Gastrocnemius medialis (tissue), 4 donors: Measurements from ENCODE around the gene DMRT3.

Experiments used
- POLR2A ChIP-seq, 2 donors: fragments of 450-650 bp; IDR thresholded peaks; one replicate each; pipeline ENCODE4 v1.6.1; 2017; ENCODE audit warnings: antibody characterized with exemption in 2 of 2, mild to moderate bottlenecking in 2 of 2, moderate library complexity in 2 of 2
- TF ChIP-seq, protein P1 (sequence below), 5 experiments: fragments of 450-650 bp in 3 of 5; fragments of 200-600 bp in 2 of 5; sonication (generic) in 2 of 5; IDR thresholded peaks in 4 of 5; conservative IDR thresholded peaks in 1 of 5; 1 replicate in 4 of 5; 2 replicates in 1 of 5; pipeline ENCODE4 v1.5.1; 2016 to 2019; ENCODE audit warnings: antibody characterized with exemption in 5 of 5, mild to moderate bottlenecking in 3 of 5, moderate library complexity in 3 of 5

DNA sequence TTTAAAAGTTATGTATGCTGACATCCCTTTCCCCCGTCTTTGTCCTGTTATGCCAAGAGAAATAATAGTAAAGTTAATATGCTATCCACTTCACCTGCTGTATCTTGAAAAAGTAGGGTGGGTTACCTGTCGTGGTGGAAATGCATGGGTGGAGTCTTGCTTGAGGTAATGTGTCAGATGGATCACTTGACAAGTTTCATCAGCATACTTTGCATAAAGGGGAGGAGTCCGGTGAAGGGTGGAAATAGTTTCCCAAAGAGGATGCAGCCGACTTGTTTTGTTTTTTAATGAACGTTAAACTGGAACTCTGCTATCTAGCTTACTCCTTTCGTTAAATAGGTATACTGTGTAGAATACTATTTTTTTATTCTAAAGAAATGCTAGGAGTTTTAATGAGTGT, 9.0 kb upstream of the DMRT3 start:
- no peak for TF ChIP-seq POLR2A (IDR thresholded peaks at IDR 0.05)
- TF ChIP-seq, protein P1, sequence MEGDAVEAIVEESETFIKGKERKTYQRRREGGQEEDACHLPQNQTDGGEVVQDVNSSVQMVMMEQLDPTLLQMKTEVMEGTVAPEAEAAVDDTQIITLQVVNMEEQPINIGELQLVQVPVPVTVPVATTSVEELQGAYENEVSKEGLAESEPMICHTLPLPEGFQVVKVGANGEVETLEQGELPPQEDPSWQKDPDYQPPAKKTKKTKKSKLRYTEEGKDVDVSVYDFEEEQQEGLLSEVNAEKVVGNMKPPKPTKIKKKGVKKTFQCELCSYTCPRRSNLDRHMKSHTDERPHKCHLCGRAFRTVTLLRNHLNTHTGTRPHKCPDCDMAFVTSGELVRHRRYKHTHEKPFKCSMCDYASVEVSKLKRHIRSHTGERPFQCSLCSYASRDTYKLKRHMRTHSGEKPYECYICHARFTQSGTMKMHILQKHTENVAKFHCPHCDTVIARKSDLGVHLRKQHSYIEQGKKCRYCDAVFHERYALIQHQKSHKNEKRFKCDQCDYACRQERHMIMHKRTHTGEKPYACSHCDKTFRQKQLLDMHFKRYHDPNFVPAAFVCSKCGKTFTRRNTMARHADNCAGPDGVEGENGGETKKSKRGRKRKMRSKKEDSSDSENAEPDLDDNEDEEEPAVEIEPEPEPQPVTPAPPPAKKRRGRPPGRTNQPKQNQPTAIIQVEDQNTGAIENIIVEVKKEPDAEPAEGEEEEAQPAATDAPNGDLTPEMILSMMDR (IDR thresholded peaks at IDR 0.05 in 4 of 5, conservative IDR thresholded peaks at IDR 0.05 in 1 of 5), result no peak
